ENCODE measurements around the gene UNC13B.

The UNC13B gene

GRCh38 chr9:35395076-35395705 is 233.4 kb downstream of the UNC13B start:
- TF ChIP-seq REST (IDR thresholded peaks at IDR 0.05; ENCODE audit: insufficient read depth in 1 of 2, low read depth in 2 of 2, low read length in 2 of 2) (no peak), FOXP2 (optimal IDR thresholded peaks at IDR 0.05; ENCODE audit: borderline replicate concordance, extremely low read depth, extremely low read length, insufficient read depth) (no peak), POLR2AphosphoS5 (IDR thresholded peaks at IDR 0.05; ENCODE audit: low read depth, low read length) (no peak), SIN3A (IDR thresholded peaks at IDR 0.05; ENCODE audit: borderline replicate concordance, insufficient read depth, low read length) (no peak)

DNA sequence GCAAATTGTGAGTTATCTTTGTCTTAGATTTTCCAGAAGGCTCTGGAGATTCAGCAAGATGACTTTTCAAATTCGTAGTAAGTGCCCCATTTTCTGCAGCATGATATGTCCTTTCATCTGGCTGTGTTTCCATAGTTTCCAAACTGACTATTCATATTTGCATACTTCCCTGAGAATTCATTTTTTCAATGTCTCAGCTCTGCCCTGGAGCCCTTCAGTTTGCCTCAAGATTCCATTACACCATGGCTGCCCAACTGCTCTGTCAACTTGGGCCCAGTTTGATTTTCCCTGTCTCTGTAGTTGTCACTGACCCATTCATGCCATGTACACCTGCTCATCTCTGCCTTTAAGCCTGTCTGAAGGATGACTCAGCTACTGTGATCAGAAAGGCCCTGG is 233.9 kb downstream of the UNC13B start:
- TF ChIP-seq FOXP2 (optimal IDR thresholded peaks at IDR 0.05; ENCODE audit: borderline replicate concordance, extremely low read depth, extremely low read length, insufficient read depth): no peak
- TF ChIP-seq REST (IDR thresholded peaks at IDR 0.05; ENCODE audit: insufficient read depth in 1 of 2, low read depth in 2 of 2, low read length in 2 of 2): no peak
- TF ChIP-seq SIN3A (IDR thresholded peaks at IDR 0.05; ENCODE audit: borderline replicate concordance, insufficient read depth, low read length): no peak
- TF ChIP-seq TAF1 (IDR thresholded peaks at IDR 0.05; ENCODE audit: borderline replicate concordance, insufficient read depth, low read length): no peak
- TF ChIP-seq POLR2AphosphoS5 (IDR thresholded peaks at IDR 0.05; ENCODE audit: low read depth, low read length): no peak

GRCh38 chr9:35396560-35397215 is 234.9 kb downstream of the UNC13B start:
- TF ChIP-seq SIN3A (IDR thresholded peaks at IDR 0.05; ENCODE audit: borderline replicate concordance, insufficient read depth, low read length) (no peak), FOXP2 (optimal IDR thresholded peaks at IDR 0.05; ENCODE audit: borderline replicate concordance, extremely low read depth, extremely low read length, insufficient read depth) (no peak), REST (IDR thresholded peaks at IDR 0.05; ENCODE audit: insufficient read depth in 1 of 2, low read depth in 2 of 2, low read length in 2 of 2) (no peak)

- TF ChIP-seq SIN3A (IDR thresholded peaks at IDR 0.05; ENCODE audit: borderline replicate concordance, insufficient read depth, low read length): no peak
- no peak for TF ChIP-seq FOXP2 (optimal IDR thresholded peaks at IDR 0.05; ENCODE audit: borderline replicate concordance, extremely low read depth, extremely low read length, insufficient read depth)
- TF ChIP-seq TAF1 (IDR thresholded peaks at IDR 0.05; ENCODE audit: borderline replicate concordance, insufficient read depth, low read length): no peak
Measured at GRCh38 chr9:35397216-35397698, 235.4 kb downstream of the UNC13B start.

DNA sequence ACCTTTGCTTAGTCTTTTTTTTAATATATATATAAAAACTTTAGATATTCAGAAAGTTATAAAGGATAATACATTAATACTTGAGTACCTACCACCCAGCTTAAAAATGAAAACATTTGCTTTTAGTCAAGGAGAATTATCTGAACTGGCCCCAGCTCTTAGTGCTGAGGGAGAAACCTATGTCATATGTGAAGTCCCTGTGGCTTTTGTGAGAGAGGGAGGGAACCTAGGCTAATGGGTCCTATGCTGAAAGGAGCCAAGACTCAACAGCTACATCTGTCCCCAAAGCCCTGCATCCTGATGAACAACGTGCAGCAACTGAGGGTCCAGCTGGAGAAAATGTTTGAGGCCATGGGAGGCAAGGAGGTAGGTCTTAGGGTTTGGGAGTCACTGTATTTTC is 236.1 kb downstream of the UNC13B start:
- TF ChIP-seq FOXP2 (optimal IDR thresholded peaks at IDR 0.05; ENCODE audit: borderline replicate concordance, extremely low read depth, extremely low read length, insufficient read depth): no peak
- no peak for TF ChIP-seq POLR2AphosphoS5 (IDR thresholded peaks at IDR 0.05; ENCODE audit: low read depth, low read length)
- no peak for TF ChIP-seq REST (IDR thresholded peaks at IDR 0.05; ENCODE audit: insufficient read depth in 1 of 2, low read depth in 2 of 2, low read length in 2 of 2)
- TF ChIP-seq SIN3A (IDR thresholded peaks at IDR 0.05; ENCODE audit: borderline replicate concordance, insufficient read depth, low read length): no peak
